Endothelial cell of umbilical vein (primary cell): ENCODE measurements around the gene SPAG5.
A peak's percentile ranks its signal among the peaks of the same experiment; 100 is the strongest.

Experiments
- CTCF ChIP-seq, 2 donors: IDR thresholded peaks; 1 replicate in 1 of 2; 2 replicates in 1 of 2; pipeline ENCODE4 v1.5.1; 2011; ENCODE audit warnings: low read length in 2 of 2, mild to moderate bottlenecking in 2 of 2, moderate library complexity in 2 of 2, control low read depth in 1 of 2, inconsistent platforms in 1 of 2, low read depth in 1 of 2; ENCODE audit not compliant: insufficient read depth in 1 of 2; ENCODE audit errors: extremely low read depth in 1 of 2
- EZH2 ChIP-seq: IDR thresholded peaks from 2 replicates; pipeline ENCODE4 v1.6.1; 2012; ENCODE audit warnings: borderline replicate concordance, low read depth, mild to moderate bottlenecking, moderate library complexity, low read length, inconsistent platforms; ENCODE audit not compliant: severe bottlenecking
- FOS ChIP-seq: IDR thresholded peaks from 2 replicates; pipeline ENCODE4 v1.6.1; 2011; ENCODE audit warnings: mild to moderate bottlenecking, low read length, moderate library complexity, borderline replicate concordance; ENCODE audit not compliant: insufficient read depth
- GATA2 ChIP-seq: IDR thresholded peaks from 2 replicates; pipeline ENCODE4 v1.7.0; 2011; ENCODE audit warnings: low read depth, mild to moderate bottlenecking, moderate library complexity, mixed read lengths, low read length; ENCODE audit not compliant: insufficient read length, insufficient read depth
- JUN ChIP-seq: IDR thresholded peaks from 2 replicates; pipeline ENCODE4 v1.6.1; 2011; ENCODE audit warnings: borderline replicate concordance, low read depth; ENCODE audit not compliant: insufficient read length, insufficient read depth
- MAX ChIP-seq: IDR thresholded peaks from 2 replicates; pipeline ENCODE4 v1.6.1; 2011; ENCODE audit not compliant: insufficient read depth, insufficient read length
- MYC ChIP-seq: IDR thresholded peaks from one replicate; pipeline ENCODE4 v1.6.1; 2011; ENCODE audit warnings: mild to moderate bottlenecking, low read depth, low read length
- POLR2A ChIP-seq: IDR thresholded peaks from 2 replicates; pipeline ENCODE4 v1.6.1; 2012; ENCODE audit warnings: low read depth, mild to moderate bottlenecking, control low read depth, low read length
- POLR2AphosphoS5 ChIP-seq: IDR thresholded peaks from 2 replicates; pipeline ENCODE4 v1.6.1; 2012; ENCODE audit warnings: low read depth, mild to moderate bottlenecking, control low read depth, low read length, moderate library complexity; ENCODE audit not compliant: insufficient read depth

- TF ChIP-seq POLR2A: peak; percentile 41
- no peak for TF ChIP-seq GATA2
- no peak for TF ChIP-seq CTCF (IDR thresholded peaks at IDR 0.05; ENCODE audit: extremely low read depth in 1 of 2, insufficient read depth in 1 of 2, low read depth in 1 of 2, low read length in 2 of 2)
- TF ChIP-seq POLR2AphosphoS5: no peak
- no peak for TF ChIP-seq JUN
- no peak for TF ChIP-seq EZH2
- TF ChIP-seq MAX: no peak
- TF ChIP-seq FOS: no peak
- TF ChIP-seq MYC: no peak
These were observed 47.4 kb upstream of the SPAG5 start for GRCh38 chr17:28646039-28646754.
